PFSK-1 (cell line): Measurements from ENCODE around the gene ARHGAP28.

Experiments used
- FOXP2 ChIP-seq: optimal IDR thresholded peaks from 2 replicates; pipeline ENCODE3; 2011; ENCODE audit warnings: borderline replicate concordance, control low read depth, inconsistent platforms; ENCODE audit not compliant: insufficient read depth; ENCODE audit errors: extremely low read length, extremely low read depth
- POLR2AphosphoS5 ChIP-seq: IDR thresholded peaks from 2 replicates; pipeline ENCODE4 v1.6.1; 2012; ENCODE audit warnings: low read depth, mild to moderate bottlenecking, control low read depth, low read length, moderate library complexity
- REST ChIP-seq, 2 experiments: IDR thresholded peaks; 2 replicates each; pipeline versions ENCODE4 v1.6.1 to v1.8.0; 2011 to 2012; ENCODE audit warnings: low read depth in 2 of 2, low read length in 2 of 2, control low read depth in 1 of 2, inconsistent platforms in 1 of 2, mild to moderate bottlenecking in 1 of 2, moderate library complexity in 1 of 2; ENCODE audit not compliant: insufficient read depth in 1 of 2
- SIN3A ChIP-seq: IDR thresholded peaks from 2 replicates; pipeline ENCODE4 v1.6.1; 2012; ENCODE audit warnings: mild to moderate bottlenecking, low read length, moderate library complexity, borderline replicate concordance; ENCODE audit not compliant: insufficient read depth
- TAF1 ChIP-seq: IDR thresholded peaks from 2 replicates; pipeline ENCODE4 v1.6.1; 2012; ENCODE audit warnings: low read length, control low read depth, borderline replicate concordance; ENCODE audit not compliant: insufficient read depth

ARHGAP28 gene

GRCh38 chr18:6850396-6850795, 120.9 kb downstream of the ARHGAP28 start:
- TF ChIP-seq POLR2AphosphoS5 (no peak), SIN3A (no peak), TAF1 (no peak), FOXP2 (no peak), REST (IDR thresholded peaks at IDR 0.05; ENCODE audit: insufficient read depth in 1 of 2, low read depth in 2 of 2, low read length in 2 of 2) (no peak)

GRCh38 chr18:6851480-6851879, 122.0 kb downstream of the ARHGAP28 start:
- no peak for TF ChIP-seq FOXP2
- TF ChIP-seq TAF1, result no peak
- TF ChIP-seq SIN3A, result no peak
- no peak for TF ChIP-seq POLR2AphosphoS5

- TF ChIP-seq REST (IDR thresholded peaks at IDR 0.05; ENCODE audit: insufficient read depth in 1 of 2, low read depth in 2 of 2, low read length in 2 of 2), result no peak
Observed at GRCh38 chr18:6854811-6855210, 125.3 kb downstream of the ARHGAP28 start.

- no peak for TF ChIP-seq POLR2AphosphoS5
- TF ChIP-seq TAF1, result no peak
- TF ChIP-seq FOXP2, result no peak
- TF ChIP-seq SIN3A, result no peak
- TF ChIP-seq REST (IDR thresholded peaks at IDR 0.05; ENCODE audit: insufficient read depth in 1 of 2, low read depth in 2 of 2, low read length in 2 of 2), result no peak
Observed at GRCh38 chr18:6855767-6856166, 126.3 kb downstream of the ARHGAP28 start.

GRCh38 chr18:6857300-6857699, 127.8 kb downstream of the ARHGAP28 start:
- TF ChIP-seq SIN3A (no peak), REST (IDR thresholded peaks at IDR 0.05; ENCODE audit: insufficient read depth in 1 of 2, low read depth in 2 of 2, low read length in 2 of 2) (no peak), TAF1 (no peak), FOXP2 (no peak)

GRCh38 chr18:6859676-6860422, 130.3 kb downstream of the ARHGAP28 start:
- TF ChIP-seq SIN3A, result no peak
- no peak for TF ChIP-seq POLR2AphosphoS5
- TF ChIP-seq TAF1, result no peak
- TF ChIP-seq REST (IDR thresholded peaks at IDR 0.05; ENCODE audit: insufficient read depth in 1 of 2, low read depth in 2 of 2, low read length in 2 of 2), result no peak
- no peak for TF ChIP-seq FOXP2
